ENCODE data around the gene TMEM212.

- no peak for TF ChIP-seq CTCF (IDR thresholded peaks at IDR 0.05)
- TF ChIP-seq POLR2A (IDR thresholded peaks at IDR 0.05) = no peak
These were observed 17.8 kb downstream of the TMEM212 start for GRCh38 chr3:171860830-171861535.
